ENCODE data around the gene HSDL2.
"Not testable (repeated sequence)": the region's sequence is repeated elsewhere in the genome, so short reads cannot be mapped to it uniquely, and the experiment has no call there.

Gene HSDL2

DNA sequence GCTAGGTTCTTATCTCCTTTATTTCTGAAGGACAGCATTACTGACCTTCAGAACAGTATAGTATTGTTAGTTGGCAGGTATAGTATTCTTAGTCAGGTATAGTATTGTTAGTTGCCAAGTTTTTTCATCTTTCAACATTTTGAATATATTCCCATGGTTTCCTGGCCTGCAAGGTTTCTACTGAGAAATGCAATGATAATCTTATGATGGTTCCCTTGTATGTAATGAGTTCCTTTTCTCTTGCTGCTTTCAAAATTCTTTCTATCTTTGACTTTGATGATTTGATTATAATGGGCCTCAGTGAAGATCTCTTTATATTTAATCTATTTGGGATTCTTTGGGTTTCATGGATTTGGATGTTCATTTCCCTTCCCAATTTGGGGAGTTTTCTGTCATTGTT is 12.4 kb upstream of the HSDL2 start:
- DNase-seq = no peak

- DNase-seq = no peak
Measured at GRCh38 chr9:112369817-112370216, 10.1 kb upstream of the HSDL2 start.

- DNase-seq = no peak
Measured at GRCh38 chr9:112371060-112371459, 8.8 kb upstream of the HSDL2 start.

- DNase-seq = not testable (repeated sequence)
Measured at GRCh38 chr9:112373666-112374065, 6.2 kb upstream of the HSDL2 start.

- DNase-seq = not testable (repeated sequence)
Measured at GRCh38 chr9:112374232-112374631, 5.7 kb upstream of the HSDL2 start.

DNA sequence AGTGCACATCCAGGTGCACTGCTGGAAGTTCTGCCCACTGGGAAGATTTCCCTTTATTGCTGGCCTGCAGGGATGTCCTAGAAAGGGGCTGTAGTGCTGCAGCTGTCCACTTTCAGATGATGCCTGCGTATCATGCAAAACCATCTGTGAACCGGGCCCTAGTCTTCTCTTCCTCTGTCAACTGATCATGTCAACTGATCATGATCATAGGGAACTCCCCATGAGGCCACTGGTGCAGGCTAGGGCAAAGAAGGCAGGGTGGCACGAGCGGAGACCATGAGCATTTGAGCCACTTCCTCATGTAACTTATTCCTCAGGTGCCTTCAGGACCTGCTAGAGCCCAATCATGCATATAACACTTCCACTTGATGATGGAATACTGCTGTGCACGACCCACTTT is 4.5 kb upstream of the HSDL2 start:
- DNase-seq = no peak

- DNase-seq = no peak
Measured at GRCh38 chr9:112377087-112377486, 2.8 kb upstream of the HSDL2 start.

DNA sequence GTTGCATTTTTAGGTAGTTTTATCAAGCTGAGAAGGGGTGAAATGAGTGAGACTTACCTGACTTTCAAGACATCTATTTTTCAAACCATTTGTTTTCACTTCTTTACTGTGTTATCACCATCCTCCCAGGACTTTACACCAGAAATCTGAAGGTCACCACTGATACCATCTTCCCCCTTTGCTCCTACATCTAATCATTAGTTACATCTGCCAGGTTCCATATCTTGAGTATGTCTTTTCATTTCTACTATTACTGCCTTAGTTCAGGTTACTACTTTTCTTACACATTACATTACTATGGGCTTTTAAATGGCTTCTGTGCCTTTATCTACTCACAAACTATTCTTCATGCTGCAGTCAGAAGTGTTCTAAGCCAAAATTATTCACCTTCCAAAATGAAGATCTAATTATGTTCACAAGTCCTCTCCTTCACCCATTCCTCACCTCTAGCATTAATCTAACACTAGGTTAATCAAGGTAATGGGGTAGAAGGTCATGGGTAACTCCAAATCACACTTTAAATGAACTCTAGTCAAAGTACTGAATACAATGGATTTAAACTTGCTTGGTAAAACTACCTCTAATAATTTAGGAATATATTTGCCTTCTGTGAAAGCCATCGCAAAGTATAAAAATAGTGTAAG is 2.1 kb upstream of the HSDL2 start:
- DNase-seq = no peak

GRCh38 chr9:112378328-112379176 is 1.4 kb upstream of the HSDL2 start:
- no peak for DNase-seq

DNA sequence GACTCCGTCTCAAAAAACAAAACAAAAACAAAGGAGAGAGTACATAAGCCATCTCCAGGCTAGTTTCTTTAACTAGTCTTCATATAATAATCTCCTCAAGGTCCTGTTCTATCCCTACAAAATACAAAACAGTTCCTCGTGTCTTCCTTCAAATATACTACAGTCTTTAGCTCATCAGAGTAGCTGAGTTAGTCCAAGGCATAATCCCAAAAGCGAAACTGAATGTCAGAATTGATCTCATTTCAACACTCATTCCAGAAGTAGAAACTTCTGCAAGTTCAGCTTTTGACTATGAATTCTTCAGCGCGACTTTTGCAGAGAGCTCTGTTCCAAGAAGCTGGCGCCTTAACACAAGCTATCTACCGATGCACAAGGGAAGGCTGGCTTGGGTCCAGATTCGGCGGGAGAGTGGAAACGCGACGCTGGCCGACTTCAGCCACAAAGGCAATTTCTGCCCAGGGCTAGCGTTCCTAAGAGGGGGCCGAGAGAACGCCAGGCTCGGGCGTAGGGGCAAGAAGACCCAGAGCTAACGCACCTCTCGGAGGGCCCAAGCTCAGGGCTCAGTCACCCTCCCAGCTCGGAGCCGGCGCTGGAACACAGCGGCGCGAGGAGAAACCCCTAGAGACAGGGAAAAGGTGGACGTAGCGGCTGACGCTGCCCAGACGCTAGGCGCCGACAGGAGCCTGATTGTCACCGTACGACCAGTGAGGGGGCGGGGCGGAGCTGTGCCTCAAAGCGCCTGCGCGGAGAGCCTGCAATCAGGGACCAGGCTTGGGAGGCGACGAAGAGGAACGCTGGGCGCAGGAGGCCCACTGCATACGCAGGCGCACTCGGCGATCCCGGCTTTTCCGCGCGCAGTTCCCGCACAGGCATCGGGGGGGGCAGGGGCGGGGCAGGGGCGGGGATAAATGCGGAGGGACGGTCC is 469 bp upstream of the HSDL2 start:
- DNase-seq = peak; percentile 87 to 96 (median 89)

GRCh38 chr9:112380825-112381221 is 915 bp downstream of the HSDL2 start:
- DNase-seq = no peak

GRCh38 chr9:112382066-112382465 is 2.2 kb downstream of the HSDL2 start:
- no peak for DNase-seq

GRCh38 chr9:112382501-112383364 is 2.8 kb downstream of the HSDL2 start:
- no peak for DNase-seq

DNA sequence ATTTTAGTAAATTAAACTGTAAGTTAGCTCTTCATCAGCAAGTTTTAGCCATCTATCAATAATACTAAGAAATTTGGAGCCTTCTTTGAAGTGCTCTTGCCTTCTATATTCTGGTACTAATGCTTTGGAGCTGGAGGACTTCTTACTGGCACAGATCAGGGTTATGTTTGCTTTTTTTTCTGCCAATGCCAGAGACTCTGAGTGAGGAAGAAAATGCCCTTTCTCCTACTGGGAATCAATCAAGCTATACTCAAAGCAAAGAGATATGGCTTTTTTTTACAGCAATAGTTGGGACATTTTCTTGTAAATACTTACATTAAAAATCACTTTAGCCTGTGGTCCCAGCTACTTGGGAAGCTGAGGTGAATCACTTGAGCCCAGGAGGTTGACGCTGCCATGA is 4.3 kb downstream of the HSDL2 start:
- no peak for DNase-seq

- no peak for DNase-seq
Measured at GRCh38 chr9:112384690-112385089, 4.8 kb downstream of the HSDL2 start.

DNA sequence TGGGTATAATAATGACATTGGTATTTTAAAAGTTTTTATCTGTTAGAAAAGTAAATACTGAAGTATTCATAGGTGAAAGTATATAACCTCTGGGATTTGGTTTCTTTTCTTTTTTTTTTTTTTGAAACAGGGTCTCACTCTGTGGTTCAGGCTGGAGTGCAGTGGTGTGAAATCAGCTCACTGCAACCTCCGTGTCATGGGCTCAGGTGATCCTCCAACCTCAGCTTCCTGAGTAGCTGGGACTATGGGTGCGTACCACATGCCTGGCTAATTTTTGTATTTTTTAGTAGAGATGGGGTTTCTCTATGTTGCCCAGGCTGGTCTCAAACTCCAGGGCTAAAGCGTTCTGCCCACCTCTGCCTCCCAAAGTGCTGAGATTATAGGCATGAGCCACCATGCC is 7.2 kb downstream of the HSDL2 start:
- no peak for DNase-seq

GRCh38 chr9:112389897-112390296 is 10.0 kb downstream of the HSDL2 start:
- not testable (repeated sequence) for DNase-seq

GRCh38 chr9:112391936-112392560 is 12.1 kb downstream of the HSDL2 start:
- not testable (repeated sequence) for DNase-seq

- not testable (repeated sequence) for DNase-seq
Measured at GRCh38 chr9:112393146-112393545, 13.2 kb downstream of the HSDL2 start.

DNA sequence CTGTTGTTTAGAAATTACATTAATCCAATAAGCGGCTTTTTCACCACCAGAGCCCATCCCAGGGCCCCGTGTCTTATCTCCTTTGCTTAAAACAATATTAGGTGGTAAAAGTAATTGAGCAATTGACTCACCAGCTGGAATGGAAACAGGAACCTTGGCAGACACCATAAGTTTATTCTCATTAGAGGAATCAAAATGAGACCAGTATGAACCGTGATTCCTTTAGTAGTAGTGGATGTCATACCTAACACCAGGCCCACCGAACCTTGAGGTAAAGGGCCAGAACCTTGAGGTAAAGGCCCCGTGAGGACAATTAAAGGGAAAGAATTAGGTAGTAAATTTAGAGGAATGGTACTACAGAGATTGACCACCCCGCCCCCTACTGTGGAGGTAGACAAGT is 16.5 kb downstream of the HSDL2 start:
- DNase-seq = no peak

- no peak for DNase-seq
Measured at GRCh38 chr9:112396872-112397271, 17.0 kb downstream of the HSDL2 start.

Data from activated CD4-positive, CD25-positive, alpha-beta regulatory T cell (primary cell).